Suppressor macrophage treated with lipopolysaccharide for 1 hour (primary cell): ENCODE data around the gene ICAM5.
"Not testable (repeated sequence)": the region's sequence is repeated elsewhere in the genome, so short reads cannot be mapped to it uniquely, and the experiment has no call there.

Source experiments
- DNase-seq, 3 donors: peaks; one replicate each; pipeline ENCODE4 v3.0.0-alpha.2; 2020 to 2022

The ICAM5 gene

DNA sequence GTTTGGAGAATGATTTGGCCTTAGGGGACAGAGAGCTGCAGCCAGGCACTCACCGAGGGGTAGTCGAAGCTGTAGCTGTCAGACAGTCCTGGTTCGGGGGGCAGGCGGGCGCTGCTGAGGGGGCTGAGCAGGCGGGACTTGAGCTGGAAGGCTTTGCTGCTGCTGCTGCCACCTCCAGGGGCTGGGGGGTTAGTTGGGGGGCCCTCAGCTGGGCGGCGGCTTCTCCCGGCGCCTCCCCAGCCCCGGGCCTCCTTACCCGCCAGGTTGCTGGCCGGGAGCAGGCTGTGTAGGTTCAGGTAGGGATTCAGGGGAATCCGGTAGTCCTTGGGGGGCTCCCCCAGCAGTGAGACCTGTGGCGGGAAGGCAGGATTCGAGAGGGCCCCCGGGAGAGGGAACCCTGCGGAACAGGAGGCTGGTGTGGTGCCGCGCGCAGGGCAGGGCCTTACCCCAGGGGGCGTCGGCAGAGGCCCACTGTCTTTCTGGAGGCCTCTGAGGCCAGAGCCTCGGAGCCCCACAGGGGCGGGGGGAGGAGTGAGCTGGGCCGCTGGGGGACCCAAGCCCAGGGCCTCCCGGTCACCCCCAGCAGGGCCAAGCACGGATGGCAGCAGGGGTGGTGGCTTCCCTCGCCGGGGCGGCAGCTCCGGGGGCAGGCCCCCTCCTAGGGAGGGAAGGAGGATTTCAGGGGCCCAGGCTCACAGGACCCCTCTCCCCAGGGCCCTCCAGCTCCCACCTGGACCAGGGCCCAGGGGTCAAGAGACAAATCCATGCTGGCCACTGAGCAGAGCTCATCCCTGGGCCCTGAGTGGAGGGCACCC is 31.1 kb downstream of the ICAM5 start:
- DNase-seq: no peak

- no peak for DNase-seq
Observed at GRCh38 chr19:10321417-10321797, 31.7 kb downstream of the ICAM5 start.

DNA sequence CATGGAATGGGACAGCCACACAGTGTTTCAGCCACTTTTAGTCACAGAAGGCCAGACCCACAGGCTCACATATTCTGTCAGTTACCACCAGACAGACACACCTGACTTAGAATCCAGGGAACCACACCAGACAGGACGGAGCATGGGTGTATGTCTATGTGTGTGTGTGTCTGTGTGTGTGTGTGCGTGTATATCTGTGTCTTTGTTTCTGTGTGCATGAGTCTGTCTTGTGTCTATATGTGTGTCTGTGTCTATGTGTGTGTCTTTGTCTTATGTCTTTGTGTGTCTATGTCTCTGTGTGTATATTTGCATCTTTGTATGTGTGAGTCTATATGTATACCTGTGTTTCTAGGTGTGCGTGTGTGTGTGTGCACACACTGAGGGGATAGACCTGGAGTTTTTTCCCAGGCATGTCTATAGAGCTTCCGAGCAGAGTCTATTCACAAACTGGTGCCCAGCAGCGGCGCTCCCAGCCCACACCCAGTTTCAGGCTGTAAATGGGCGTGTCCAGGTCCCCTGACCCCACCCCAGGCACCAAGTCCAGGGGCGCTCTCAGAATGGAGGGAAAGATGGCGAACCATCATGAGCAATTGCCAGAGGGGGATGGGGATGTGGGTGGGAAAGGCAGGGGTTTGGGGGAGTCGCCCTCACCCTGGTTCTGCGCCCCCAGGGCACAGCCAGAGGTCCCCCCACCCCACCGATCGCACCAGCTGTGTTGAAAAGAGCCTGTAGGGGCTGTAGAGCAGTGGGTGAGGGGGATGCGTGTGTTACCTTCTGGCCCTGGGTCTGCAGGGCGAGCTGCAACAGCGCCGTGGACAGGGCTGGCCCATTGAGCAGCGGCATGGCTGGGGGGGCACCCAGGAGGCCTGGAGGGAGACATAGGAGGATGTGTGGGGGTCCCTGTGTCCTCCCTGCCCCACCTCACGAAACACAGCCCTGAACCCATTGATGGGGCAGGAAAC is 32.4 kb downstream of the ICAM5 start:
- DNase-seq: no peak

GRCh38 chr19:10325732-10326131 is 36.0 kb downstream of the ICAM5 start:
- DNase-seq: no peak

- no peak for DNase-seq
Observed at GRCh38 chr19:10327793-10328192, 38.0 kb downstream of the ICAM5 start.

DNA sequence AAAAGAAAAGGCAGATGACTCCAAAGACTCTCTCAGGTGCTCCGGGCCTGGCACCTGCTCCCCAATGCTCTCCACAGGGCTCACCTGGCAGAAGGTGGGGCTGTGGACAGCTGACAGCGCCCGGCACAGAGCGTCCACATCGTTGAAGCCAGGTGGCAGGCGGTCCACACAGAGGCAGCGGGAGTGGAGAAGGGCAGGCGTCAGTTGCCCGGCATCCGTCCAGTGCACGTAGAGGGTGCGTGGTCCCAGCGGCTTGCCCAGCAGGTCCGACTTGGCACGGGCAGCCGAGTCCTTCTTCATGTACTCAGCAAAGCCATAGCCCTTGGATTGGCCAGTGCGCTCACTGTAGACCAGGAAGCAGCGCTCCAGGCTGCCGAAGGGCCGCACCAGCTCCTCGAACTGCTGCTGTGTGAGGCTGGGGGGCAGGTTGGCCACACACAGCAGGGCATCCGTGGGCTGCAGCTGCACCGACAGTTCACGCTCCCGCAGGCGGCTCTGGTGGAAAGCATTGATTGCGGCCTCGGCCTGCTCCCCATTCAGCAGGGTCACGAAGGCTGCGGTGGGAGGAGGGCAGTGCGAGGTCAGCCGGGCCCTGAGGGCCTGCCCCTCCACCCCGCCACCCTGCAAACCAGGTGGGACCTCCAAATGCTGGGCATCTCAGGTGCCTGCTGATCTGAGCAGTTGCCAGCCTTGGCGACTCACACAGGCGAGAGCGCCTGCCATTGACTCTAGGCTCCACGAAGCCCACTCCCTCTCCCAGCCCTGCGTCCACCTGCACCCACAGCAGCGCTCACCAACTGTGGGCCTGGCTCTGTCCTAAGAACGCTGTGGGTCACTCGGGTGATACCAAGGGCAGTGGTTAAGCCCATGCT is 39.0 kb downstream of the ICAM5 start:
- no peak for DNase-seq

DNA sequence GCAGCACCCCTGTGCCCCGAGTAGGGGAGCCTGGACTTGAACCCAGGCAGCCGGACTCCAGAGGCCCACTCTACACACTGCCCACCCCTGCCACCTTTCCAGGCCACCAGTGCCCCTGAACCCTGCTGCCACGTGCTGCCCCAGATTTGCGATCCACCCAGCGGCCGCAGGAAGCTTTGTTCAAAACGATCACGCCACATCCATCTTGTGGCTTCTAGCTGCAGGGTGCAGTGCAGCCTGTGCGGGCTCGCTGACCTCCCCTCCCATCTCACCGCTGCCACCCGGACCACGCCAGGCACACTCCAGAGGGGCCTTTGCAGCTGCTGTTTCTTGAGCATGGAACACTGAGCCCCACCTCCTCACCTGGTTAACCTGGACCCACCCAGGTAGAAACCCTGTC is 39.8 kb downstream of the ICAM5 start:
- no peak for DNase-seq

- no peak for DNase-seq
Observed at GRCh38 chr19:10332158-10332964, 42.6 kb downstream of the ICAM5 start.

DNA sequence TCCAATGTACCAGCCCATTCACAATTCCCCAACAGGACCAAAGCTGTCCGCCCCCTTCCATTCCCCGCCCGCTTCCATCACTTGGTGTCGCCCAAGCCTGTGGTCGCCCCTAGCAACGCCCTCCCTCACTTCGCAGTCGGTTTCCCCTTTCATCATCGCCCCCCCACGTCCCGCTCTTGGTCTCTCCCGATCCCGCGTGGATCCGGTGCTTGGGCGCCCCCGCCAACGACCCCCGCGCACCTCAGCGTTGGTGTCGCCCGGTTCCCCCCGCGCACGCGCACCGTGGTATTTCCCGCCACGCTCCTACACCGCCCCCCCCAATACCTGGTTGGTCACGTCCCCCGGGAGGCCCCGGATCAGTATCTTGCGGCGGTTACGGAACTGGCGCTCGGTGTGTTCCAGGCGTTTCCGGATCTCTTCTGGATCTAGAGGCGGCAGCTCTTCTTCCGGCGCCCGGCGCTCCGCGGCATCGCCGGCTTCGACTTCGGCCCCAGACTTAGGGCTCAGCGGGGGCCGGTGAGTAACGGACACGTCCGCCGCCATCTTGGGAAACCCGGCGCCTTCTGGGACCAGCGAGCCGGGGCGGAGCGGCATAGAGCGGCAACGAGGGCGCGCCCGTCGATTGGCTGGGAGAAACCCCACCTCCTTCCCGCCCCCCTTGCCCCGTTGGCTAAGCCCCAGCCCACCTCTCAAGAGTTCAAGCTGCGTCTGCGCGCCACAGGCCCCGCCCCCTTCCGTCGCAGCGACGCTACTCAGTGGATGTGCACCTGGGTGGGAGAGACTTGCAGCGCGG is 43.4 kb downstream of the ICAM5 start, which contains the start of gene RAVER1:
RAVER1 (minus strand) TSS at position 565 of the 793 bp plus-strand sequence; CDS start at position 543, 22 bp downstream.
- DNase-seq: peak; percentile 98 to 99 (median 99)

DNA sequence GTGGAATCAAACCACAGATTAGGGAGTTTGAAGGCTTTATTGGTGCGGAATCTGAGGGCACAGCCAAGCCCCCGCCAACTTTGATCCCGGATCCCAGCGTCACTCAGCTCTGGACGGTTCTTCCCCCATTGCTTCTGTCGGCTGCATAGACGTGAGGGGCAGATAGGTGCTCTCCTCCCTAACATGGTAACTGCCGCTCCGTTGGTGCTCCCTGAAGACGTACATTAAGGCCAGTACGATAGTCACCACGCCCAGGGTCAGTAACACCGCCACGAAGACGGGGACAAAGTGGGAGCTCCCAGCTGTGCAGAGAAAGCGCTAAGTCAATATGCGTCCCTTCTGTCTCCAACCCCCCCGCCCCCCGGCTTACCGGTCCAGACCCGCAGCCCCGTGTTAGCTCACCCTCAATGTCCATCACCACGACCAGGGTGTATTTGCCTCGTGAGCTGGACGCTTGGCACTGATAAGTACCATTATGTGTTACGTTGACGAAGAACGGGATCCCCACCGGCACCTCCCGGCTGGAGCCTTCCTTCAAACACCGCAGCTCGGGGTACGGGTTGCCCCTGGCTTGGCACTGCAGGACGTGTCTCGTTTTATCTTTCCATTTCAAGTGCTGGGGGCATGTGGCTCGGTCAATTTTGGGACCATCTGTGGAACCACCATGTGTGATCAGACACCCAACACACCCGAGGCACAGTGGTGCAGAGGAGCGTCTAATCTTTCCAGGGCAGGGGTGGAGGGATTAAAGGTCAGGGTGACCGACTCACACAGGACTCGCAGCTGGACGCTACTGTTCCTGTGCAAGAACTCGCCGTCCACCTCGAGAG is 44.2 kb downstream of the ICAM5 start:
- DNase-seq: no peak

- peak; percentile 63 to 79 (median 65) for DNase-seq
Observed at GRCh38 chr19:10334588-10335351, 45.0 kb downstream of the ICAM5 start.

GRCh38 chr19:10335352-10335985 is 45.7 kb downstream of the ICAM5 start:
- DNase-seq: no peak

GRCh38 chr19:10336725-10337124 is 47.0 kb downstream of the ICAM5 start:
- DNase-seq: not testable (repeated sequence)

GRCh38 chr19:10338940-10339339 is 49.2 kb downstream of the ICAM5 start:
- no peak for DNase-seq

- DNase-seq: peak; percentile 50 to 69 (median 53)
Observed at GRCh38 chr19:10339380-10339960, 49.7 kb downstream of the ICAM5 start, which contains the start of gene ICAM3. ICAM3 (minus strand) TSS chr19:10339624; CDS start chr19:10339614, 10 bp downstream.

GRCh38 chr19:10339977-10340376 is 50.2 kb downstream of the ICAM5 start:
- DNase-seq: no peak

DNA sequence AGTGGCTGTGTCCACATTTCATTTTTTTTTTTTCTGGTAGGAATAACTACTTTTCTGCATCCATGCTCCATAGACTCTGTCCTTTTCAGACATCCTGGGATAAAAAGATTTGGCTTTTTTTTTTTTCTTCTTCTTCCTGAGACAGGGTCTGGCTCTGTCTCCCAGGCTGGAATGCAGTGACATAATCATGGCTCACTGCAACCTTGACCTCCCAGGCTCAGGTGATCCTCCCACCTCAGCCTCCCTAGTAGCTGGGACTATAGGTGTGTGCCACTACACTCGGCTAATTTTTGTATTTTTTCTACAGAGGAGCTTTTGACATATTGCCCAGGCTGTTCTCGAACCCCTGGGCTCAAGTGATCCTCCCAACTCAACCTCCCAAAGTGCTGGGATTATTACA is 53.7 kb downstream of the ICAM5 start:
- no peak for DNase-seq

GRCh38 chr19:10344780-10345179 is 55.0 kb downstream of the ICAM5 start:
- DNase-seq: no peak
